Osteocyte (in vitro differentiated cells): ENCODE measurements around the gene PRTN3. TPM values are rescaled to one million over a fixed set of nuclear protein-coding genes. Genes with fewer than 3 reads are reported as not detected.

Experiments
- DNase-seq: peaks from one replicate; pipeline ENCODE4 v3.0.0; 2021; ENCODE audit warnings: mixed read lengths; ENCODE audit not compliant: unreplicated experiment; ENCODE audit errors: extremely low spot score
- H3K27ac Mint-ChIP-seq: one replicate; pipeline ENCODE4 v1.8.0; 2021; ENCODE audit warnings: mild to moderate bottlenecking, mixed read lengths; ENCODE audit not compliant: unreplicated experiment
- H3K27me3 Mint-ChIP-seq: one replicate; pipeline ENCODE4 v1.8.0; 2021; ENCODE audit warnings: mixed read lengths; ENCODE audit not compliant: unreplicated experiment
- H3K36me3 Mint-ChIP-seq: one replicate; pipeline ENCODE4 v1.8.0; 2021; ENCODE audit warnings: mixed read lengths; ENCODE audit not compliant: unreplicated experiment
- H3K4me1 Mint-ChIP-seq: one replicate; pipeline ENCODE4 v1.8.0; 2021; ENCODE audit warnings: mixed read lengths; ENCODE audit not compliant: unreplicated experiment
- H3K4me3 Mint-ChIP-seq: one replicate; pipeline ENCODE4 v1.8.0; 2021; ENCODE audit warnings: mild to moderate bottlenecking, moderate library complexity, mixed read lengths; ENCODE audit not compliant: unreplicated experiment
- H3K9me3 Mint-ChIP-seq: one replicate; pipeline ENCODE4 v1.8.0; 2021; ENCODE audit warnings: mixed read lengths; ENCODE audit not compliant: unreplicated experiment
- CTCF ChIP-seq: fragments of 200-600 bp; sonication (generic); IDR thresholded peaks from 2 replicates; pipeline ENCODE4 v1.5.0; 2021; ENCODE audit warnings: antibody characterized with exemption, mild to moderate bottlenecking, moderate library complexity
- total RNA-seq: library from RNA; stranded (reverse); gene quantifications from 2 replicates; pipeline ENCODE4 v1.2.1, GENCODE V29; 2021

Gene PRTN3
- total RNA-seq, 1 donor from 2014 or later: not detected

GRCh38 chr19:872266-872951 is 31.6 kb downstream of the PRTN3 start:
- Mint-ChIP-seq H3K4me3 (no peak overlapping the region), H3K27ac (peak overlapping the region; percentile 73), H3K27me3 (no peaks in the 10 kb centered on the region), H3K9me3 (no peaks in the 10 kb centered on the region), H3K4me1 (peaks cover 46% of the 10 kb centered on the region), H3K36me3 (peaks cover 19% of the 10 kb centered on the region)
- DNase-seq: peak; percentile 88
- no peak for TF ChIP-seq CTCF

GRCh38 chr19:873084-873483 is 32.3 kb downstream of the PRTN3 start:
- TF ChIP-seq CTCF: no peak
- no peaks in the 10 kb centered on the region for H3K27me3 Mint-ChIP-seq
- DNase-seq: no peak
- H3K9me3 Mint-ChIP-seq: no peaks in the 10 kb centered on the region
- H3K36me3 Mint-ChIP-seq: peaks cover 16% of the 10 kb centered on the region
- H3K27ac Mint-ChIP-seq: no peak overlapping the region
- no peak overlapping the region for H3K4me3 Mint-ChIP-seq
- H3K4me1 Mint-ChIP-seq: peaks cover 39% of the 10 kb centered on the region

- peaks cover 14% of the 10 kb centered on the region for H3K36me3 Mint-ChIP-seq
- no peak overlapping the region for H3K4me3 Mint-ChIP-seq
- no peak overlapping the region for H3K27ac Mint-ChIP-seq
- TF ChIP-seq CTCF: no peak
- no peaks in the 10 kb centered on the region for H3K27me3 Mint-ChIP-seq
- no peaks in the 10 kb centered on the region for H3K9me3 Mint-ChIP-seq
- no peak for DNase-seq
- peaks cover 34% of the 10 kb centered on the region for H3K4me1 Mint-ChIP-seq
Observed at GRCh38 chr19:873561-874041, 32.8 kb downstream of the PRTN3 start.

GRCh38 chr19:875265-875879 is 34.6 kb downstream of the PRTN3 start:
- Mint-ChIP-seq H3K27ac (no peak overlapping the region), H3K9me3 (no peaks in the 10 kb centered on the region), H3K4me1 (peaks cover 18% of the 10 kb centered on the region), H3K27me3 (no peaks in the 10 kb centered on the region), H3K4me3 (no peak overlapping the region), H3K36me3 (peaks cover 13% of the 10 kb centered on the region)
- DNase-seq: no peak
- no peak for TF ChIP-seq CTCF

GRCh38 chr19:876089-876488 is 35.3 kb downstream of the PRTN3 start:
- TF ChIP-seq CTCF: no peak
- H3K36me3 Mint-ChIP-seq: peaks cover 12% of the 10 kb centered on the region
- H3K9me3 Mint-ChIP-seq: no peaks in the 10 kb centered on the region
- H3K4me1 Mint-ChIP-seq: peaks cover 12% of the 10 kb centered on the region
- DNase-seq: no peak
- no peaks in the 10 kb centered on the region for H3K27me3 Mint-ChIP-seq
- H3K4me3 Mint-ChIP-seq: no peak overlapping the region
- H3K27ac Mint-ChIP-seq: no peak overlapping the region
